Astrocyte of the cerebellum (primary cell): ENCODE results near the gene PATJ.
"Not testable (repeated sequence)": the region's sequence is repeated elsewhere in the genome, so short reads cannot be mapped to it uniquely, and the experiment has no call there.

Experiments used
- DNase-seq: peaks from one replicate; pipeline ENCODE4 v3.0.0-alpha.2; 2011; ENCODE audit warnings: low read depth
- H3K4me3 ChIP-seq: 2 replicates; pipeline ENCODE4 v1.5.1; 2011; ENCODE audit warnings: mild to moderate bottlenecking, low read depth, low read length, moderate library complexity
- in situ Hi-C: cut with HindIII; loops from 2 replicates; pipeline ENCODE4 v1.10.0; 2017; ENCODE audit warnings: low sequenced_read_pairs
- TF ChIP-seq, protein P1 (sequence below): IDR thresholded peaks from 2 replicates; pipeline ENCODE4 v1.5.1; 2012; ENCODE audit warnings: low read length, low read depth, moderate library complexity, mild to moderate bottlenecking; ENCODE audit errors: missing control alignments

PATJ gene

DNA sequence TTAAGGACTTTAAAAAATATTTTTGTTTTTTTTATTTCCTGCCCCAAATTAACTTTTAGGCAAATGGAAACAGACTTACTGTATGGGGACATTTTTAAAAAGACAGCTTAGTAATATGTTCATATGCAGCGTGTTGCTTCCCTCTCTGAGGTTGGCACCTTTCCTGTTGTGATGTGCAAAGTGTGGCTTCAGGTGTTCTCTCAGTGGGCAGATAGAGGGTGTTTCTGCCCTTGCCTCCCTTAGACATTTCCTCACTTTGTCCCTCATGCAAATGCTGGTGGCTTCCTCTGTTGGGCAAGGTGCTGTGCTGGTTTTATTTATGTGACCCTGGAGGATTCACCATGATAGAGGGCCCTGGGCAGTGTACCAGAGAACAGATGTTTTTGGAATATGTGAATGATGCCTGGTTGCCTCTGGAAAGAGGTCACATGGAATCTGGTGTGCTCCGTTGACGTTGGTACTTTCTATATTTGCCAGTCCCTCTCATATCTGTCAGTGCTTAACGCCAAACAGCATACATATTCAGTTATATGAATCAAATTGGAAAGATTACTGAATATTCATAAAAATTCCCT, 123.5 kb downstream of the PATJ start:
- TF ChIP-seq, protein P1, sequence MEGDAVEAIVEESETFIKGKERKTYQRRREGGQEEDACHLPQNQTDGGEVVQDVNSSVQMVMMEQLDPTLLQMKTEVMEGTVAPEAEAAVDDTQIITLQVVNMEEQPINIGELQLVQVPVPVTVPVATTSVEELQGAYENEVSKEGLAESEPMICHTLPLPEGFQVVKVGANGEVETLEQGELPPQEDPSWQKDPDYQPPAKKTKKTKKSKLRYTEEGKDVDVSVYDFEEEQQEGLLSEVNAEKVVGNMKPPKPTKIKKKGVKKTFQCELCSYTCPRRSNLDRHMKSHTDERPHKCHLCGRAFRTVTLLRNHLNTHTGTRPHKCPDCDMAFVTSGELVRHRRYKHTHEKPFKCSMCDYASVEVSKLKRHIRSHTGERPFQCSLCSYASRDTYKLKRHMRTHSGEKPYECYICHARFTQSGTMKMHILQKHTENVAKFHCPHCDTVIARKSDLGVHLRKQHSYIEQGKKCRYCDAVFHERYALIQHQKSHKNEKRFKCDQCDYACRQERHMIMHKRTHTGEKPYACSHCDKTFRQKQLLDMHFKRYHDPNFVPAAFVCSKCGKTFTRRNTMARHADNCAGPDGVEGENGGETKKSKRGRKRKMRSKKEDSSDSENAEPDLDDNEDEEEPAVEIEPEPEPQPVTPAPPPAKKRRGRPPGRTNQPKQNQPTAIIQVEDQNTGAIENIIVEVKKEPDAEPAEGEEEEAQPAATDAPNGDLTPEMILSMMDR: no peak
- in situ Hi-C loops: no loop called here
- no peak overlapping the region for H3K4me3 ChIP-seq
- no peak for DNase-seq

DNA sequence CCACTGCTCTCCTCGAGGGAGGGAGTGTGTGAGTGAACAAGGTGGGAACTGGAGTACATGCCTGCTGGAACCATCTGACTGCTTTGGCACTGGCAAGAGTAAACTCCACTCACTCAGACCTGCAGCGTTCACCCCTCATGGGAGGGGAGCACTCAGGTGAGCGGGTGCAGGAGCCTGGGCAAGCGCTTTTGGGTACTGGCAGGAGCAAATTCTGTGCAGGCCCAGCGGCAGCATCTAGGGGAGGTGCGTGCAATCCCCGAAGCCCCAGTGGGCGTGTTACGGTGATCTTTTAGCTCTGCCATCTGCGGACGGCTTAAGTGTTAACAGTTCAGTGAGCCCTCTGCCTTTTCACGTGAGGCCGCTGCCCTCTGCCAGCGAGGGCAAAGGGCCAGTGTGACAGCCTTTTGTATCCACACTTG, 127.4 kb downstream of the PATJ start:
- DNase-seq: no peak
- no peak overlapping the region for H3K4me3 ChIP-seq
- TF ChIP-seq, protein P1: no peak
- in situ Hi-C loops: no loop called here

DNA sequence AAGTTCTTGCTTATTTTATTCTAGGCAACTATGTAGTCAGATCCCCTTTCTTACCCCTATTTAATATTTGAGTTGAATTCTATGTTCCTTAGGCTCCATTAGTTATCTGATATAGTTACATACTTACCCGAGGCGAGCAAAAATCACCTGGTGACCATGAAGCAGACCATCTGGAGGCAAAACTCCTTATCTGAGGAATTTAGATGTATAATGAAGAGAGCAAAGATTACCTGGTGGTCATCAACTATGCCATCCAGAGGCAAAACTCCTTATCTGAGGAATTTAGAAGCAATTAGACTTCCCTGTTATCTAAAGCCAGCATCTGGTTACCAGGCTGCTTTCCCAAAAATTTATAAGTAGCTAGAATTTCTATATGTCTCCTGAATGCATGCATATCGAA, 129.9 kb downstream of the PATJ start:
- DNase-seq: no peak
- in situ Hi-C loops: no loop called here
- no peak overlapping the region for H3K4me3 ChIP-seq
- TF ChIP-seq, protein P1: no peak

DNA sequence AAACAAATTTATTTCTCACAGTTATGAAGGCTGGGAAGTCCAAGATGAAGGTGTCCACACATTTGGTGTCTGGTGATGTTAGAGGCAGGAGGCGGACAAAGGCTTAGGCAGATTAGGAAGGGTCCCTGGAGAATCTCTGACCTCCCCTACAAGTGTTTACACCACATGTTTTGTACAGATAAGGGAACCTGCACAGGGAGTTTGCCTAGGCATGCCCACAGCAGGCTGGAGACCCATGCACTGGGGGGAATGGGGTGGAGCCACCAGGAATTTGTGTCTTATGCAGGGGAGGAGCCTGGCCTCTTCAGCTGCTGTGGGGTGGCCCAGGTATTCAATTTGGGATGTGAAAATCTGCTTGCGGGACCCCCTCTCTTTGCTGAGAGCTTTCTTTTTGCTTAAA, 131.3 kb downstream of the PATJ start:
- in situ Hi-C loops: no loop called here
- DNase-seq: no peak
- TF ChIP-seq, protein P1: no peak
- H3K4me3 ChIP-seq: no peak overlapping the region

DNA sequence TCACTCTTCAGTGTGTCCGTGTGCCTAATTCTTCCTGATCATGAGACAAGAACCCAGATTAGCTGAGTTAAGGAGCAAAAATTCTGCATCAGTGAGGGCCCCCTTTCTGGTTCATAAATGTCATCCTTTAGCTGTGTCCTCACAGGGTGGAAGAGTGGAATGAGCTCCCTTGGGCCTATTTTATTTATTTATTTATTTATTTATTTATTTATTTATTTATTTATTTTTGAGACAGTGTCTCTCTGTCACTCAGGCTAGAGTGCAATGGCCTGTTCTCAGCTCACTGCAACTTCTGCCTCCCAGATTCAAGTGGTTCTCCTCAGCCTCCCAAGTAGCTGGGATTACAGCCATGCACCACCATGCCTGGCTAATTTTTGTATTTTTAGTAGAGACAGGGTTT, 131.7 kb downstream of the PATJ start:
- DNase-seq: no peak
- in situ Hi-C loops: no loop called here
- TF ChIP-seq, protein P1: no peak
- H3K4me3 ChIP-seq: no peak overlapping the region

DNA sequence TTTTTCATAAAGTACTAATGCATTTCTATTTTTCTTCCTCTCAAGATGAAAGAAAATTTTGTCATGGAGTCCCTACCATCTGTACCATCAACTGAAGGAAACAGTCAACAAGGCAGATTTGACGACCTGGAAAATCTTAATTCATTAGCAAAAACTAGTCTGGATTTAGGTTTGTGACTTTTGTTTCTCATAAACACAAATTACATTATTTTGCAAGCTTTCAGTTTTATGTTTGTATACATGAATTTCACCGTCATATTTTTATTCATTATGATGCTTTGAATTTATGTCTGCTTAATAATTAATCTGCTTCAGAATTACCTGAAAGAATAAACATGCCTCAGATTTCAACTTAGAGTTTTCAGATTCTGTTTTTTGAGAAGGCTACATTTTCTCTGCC, 132.9 kb downstream of the PATJ start:
- H3K4me3 ChIP-seq: no peak overlapping the region
- in situ Hi-C loops: no loop called here
- TF ChIP-seq, protein P1: no peak
- DNase-seq: no peak

DNA sequence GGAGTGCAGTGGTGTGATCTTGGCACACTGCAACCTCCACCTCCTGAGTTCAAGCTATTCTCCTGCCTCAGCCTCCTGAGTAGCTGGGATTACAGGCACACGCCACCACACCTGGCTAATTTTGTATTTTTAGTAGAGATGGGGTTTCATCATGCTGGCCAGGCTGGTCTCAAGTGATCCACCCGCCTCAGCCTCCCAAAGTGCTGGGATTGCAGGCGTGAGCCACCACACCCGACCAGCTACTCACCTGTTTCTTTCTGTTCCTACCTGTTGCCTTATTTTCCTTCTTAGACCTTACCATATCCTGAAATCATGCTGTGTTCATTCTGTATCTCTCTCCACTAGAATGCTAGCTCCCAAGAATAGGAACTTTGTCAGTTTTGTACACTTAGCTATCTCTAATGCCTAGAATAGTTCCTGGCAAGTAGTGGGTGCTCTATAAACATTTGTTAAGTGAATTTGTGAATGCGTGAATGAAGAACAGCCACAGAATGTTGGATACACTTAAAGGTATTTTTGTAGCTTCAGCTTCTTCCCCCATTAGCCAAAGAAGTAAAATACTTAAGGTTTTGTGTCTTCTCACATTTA, 137.7 kb downstream of the PATJ start:
- H3K4me3 ChIP-seq, in situ Hi-C loops, DNase-seq: not testable (repeated sequence)
